DMS 273 treated with DMSO at 0.1 percent for 48 hours (cell line): ENCODE measurements around the gene DUSP16.
A peak's percentile ranks its signal among the peaks of the same experiment; 100 is the strongest.
"Not testable (repeated sequence)": the region's sequence is repeated elsewhere in the genome, so short reads cannot be mapped to it uniquely, and the experiment has no call there.

Experiments
- DNase-seq: peaks from one replicate; lab custom pipeline; 2025; lab: John Stamatoyannopoulos, UW

Gene DUSP16, protein sequence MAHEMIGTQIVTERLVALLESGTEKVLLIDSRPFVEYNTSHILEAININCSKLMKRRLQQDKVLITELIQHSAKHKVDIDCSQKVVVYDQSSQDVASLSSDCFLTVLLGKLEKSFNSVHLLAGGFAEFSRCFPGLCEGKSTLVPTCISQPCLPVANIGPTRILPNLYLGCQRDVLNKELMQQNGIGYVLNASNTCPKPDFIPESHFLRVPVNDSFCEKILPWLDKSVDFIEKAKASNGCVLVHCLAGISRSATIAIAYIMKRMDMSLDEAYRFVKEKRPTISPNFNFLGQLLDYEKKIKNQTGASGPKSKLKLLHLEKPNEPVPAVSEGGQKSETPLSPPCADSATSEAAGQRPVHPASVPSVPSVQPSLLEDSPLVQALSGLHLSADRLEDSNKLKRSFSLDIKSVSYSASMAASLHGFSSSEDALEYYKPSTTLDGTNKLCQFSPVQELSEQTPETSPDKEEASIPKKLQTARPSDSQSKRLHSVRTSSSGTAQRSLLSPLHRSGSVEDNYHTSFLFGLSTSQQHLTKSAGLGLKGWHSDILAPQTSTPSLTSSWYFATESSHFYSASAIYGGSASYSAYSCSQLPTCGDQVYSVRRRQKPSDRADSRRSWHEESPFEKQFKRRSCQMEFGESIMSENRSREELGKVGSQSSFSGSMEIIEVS

GRCh38 chr12:12562585-12563261, at the start of gene DUSP16:
TSS of gene DUSP16 (minus strand) at chr12:12562863. CDS start at chr12:12521098, 41,765 bp downstream.
- DNase-seq: peak; percentile 81

- DNase-seq: peak; percentile 19
These were observed 49.7 kb upstream of the DUSP16 start for GRCh38 chr12:12612358-12612757.

- DNase-seq: peak; percentile 93
These were observed 49.0 kb upstream of the DUSP16 start, which contains the start of gene CREBL2 for GRCh38 chr12:12611512-12612306. TSS of gene CREBL2 (plus strand) at chr12:12611876. CDS start at chr12:12612173, 297 bp downstream.

DNA sequence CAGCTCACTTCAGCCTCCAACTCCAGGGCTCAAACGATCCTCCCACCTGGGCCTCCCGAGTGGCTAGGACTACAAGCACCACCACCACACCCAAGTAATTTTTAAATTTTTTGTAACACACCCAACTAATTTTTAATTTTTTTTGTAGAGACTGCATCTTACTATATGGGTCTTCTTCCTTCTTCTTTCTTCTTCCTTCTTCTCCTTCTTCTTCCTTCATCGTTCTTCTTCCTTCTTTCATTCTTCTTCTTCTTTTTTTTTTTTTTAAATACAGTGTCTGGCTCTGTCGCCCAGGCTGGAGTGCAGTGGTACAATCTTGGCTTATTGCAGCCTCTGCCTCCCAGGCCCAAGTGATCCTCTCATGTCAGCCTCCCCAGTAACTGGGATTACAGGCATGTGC, 48.0 kb upstream of the DUSP16 start:
- no peak for DNase-seq

GRCh38 chr12:12609692-12610091, 47.0 kb upstream of the DUSP16 start:
- DNase-seq: no peak

GRCh38 chr12:12608557-12608957, 45.9 kb upstream of the DUSP16 start:
- no peak for DNase-seq

DNA sequence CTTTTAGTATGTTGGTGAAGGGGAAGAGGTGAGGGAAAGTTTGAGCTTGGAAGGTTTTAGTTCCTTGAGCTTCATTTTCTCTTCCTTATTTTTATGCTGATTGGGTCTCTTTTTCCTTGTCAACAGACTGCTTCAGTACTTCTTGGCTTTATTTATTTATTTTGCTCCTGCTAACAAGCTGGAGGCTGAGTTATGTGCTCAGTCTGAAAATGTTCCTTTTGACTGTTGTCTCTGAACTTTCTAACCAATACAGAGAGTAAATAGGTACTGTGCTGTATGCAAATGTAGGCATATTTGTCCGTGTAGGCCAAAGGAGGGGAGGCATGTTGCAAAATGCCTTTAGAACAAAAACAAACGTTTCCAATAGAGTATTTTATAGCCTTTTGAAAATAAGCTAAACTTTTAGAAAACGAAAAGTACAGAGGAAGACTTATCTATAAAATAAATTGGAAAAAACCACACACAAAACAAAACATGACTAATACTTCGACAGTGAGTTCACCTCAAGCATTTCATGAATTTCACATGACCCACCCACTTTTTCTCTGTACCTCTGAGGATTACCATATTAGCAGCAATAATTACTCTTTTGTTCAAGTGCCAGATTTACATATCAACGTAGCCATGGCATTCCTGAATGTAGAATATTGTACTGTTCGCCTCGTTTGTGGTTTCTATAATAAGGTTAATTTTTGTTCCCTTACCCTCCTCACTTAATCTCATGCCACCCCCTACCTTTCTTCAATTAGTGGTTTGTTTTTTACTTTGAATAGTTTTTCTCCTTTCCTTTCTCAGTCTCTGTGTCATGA, 44.3 kb upstream of the DUSP16 start:
- no peak for DNase-seq

- no peak for DNase-seq
These were observed 42.1 kb upstream of the DUSP16 start for GRCh38 chr12:12604740-12605139.

DNA sequence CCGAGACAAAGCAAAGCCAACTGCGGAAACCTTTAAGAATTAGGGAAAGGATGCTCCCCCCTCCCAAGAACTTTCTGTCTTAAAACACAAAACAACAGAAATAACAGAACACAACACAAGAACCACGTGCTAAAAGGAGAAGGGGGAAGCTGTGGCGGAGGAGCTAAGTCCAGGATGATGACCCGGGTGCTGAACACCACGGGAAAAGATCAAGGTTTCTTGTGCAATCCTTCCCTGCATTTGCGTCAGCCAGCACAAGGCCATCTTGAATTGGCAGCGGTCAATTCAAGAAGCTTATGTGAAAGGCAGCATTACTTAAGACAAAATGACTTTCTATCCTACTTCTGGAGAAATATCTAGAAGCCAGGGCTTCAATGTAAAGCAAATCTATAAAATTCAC, 38.0 kb upstream of the DUSP16 start:
- DNase-seq: no peak

GRCh38 chr12:12599750-12600643, 37.3 kb upstream of the DUSP16 start:
- DNase-seq: no peak

- DNase-seq: no peak
These were observed 36.2 kb upstream of the DUSP16 start for GRCh38 chr12:12598864-12599263.

- DNase-seq: not testable (repeated sequence)
These were observed 33.9 kb upstream of the DUSP16 start for GRCh38 chr12:12596598-12596997.

- DNase-seq: not testable (repeated sequence)
These were observed 33.3 kb upstream of the DUSP16 start for GRCh38 chr12:12595929-12596328.

- no peak for DNase-seq
These were observed 30.3 kb upstream of the DUSP16 start for GRCh38 chr12:12592930-12593329.

DNA sequence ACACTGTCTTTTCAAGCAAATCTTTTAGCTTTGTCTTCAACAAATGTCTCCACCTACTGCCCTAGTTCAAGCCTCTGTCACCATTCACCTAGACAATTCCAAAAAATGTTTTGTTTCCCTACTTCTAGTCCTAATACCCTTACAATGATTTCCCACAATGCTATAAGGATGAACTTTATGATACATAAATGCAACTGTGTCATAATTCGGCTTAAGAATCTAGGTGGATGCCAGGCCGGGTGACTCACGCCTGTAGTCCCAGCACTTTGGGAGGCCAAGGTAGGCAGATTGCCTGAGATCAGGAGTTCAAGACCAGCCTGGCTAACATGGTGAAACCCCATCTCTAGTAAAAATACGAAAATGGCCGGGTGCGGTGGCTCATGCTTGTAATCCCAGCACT, 28.3 kb upstream of the DUSP16 start:
- no peak for DNase-seq

- DNase-seq: not testable (repeated sequence)
These were observed 25.8 kb upstream of the DUSP16 start for GRCh38 chr12:12588436-12588835.

GRCh38 chr12:12587878-12588277, 25.2 kb upstream of the DUSP16 start:
- no peak for DNase-seq

- DNase-seq: no peak
These were observed 24.4 kb upstream of the DUSP16 start for GRCh38 chr12:12586879-12587675.
